Common myeloid progenitor, CD34-positive (primary cell): ENCODE data around the gene FRAT2.

Experiments
- CTCF ChIA-PET: fragments of 350-600 bp; sonication (Branson Sonifier 250); formaldehyde crosslinking; loops from one replicate; lab custom pipeline; 2021; ENCODE audit warnings: antibody characterized with exemption; lab: Charles Lee
- POLR2A ChIA-PET: fragments of 350-600 bp; sonication (Branson Sonifier 250); formaldehyde crosslinking; loops from one replicate; lab custom pipeline; 2021; ENCODE audit warnings: antibody characterized with exemption; lab: Charles Lee
- DNase-seq, 3 donors: peaks; one replicate each; pipeline versions ENCODE4 v3.0.0 to v3.0.0-alpha.2; 2013
- H3K27ac ChIP-seq, 2 experiments: 1 replicate in 1 of 2; 2 replicates in 1 of 2; pipeline ENCODE4 v1.7.0; 2013; ENCODE audit warnings: inconsistent platforms in 2 of 2, low read length in 2 of 2, mild to moderate bottlenecking in 2 of 2, low read depth in 1 of 2, moderate library complexity in 1 of 2; ENCODE audit not compliant: severe bottlenecking in 2 of 2, insufficient read depth in 1 of 2, poor library complexity in 1 of 2
- H3K27me3 ChIP-seq, 5 experiments: replicated peaks in 2 of 5; 1 replicate in 3 of 5; 2 replicates in 2 of 5; pipeline versions ENCODE4 v1.6.1 to v1.7.0; 2013; ENCODE audit warnings: low read length in 4 of 5, mild to moderate bottlenecking in 2 of 5, moderate library complexity in 2 of 5, inconsistent platforms in 1 of 5; ENCODE audit not compliant: insufficient read depth in 5 of 5, control insufficient read depth in 4 of 5
- H3K36me3 ChIP-seq, 4 experiments: 1 replicate in 2 of 4; 2 replicates in 2 of 4; pipeline versions ENCODE4 v1.6.1 to v1.7.0; 2013; ENCODE audit warnings: low read length in 3 of 4, control low read depth in 1 of 4, mild to moderate bottlenecking in 1 of 4; ENCODE audit not compliant: control insufficient read depth in 4 of 4, insufficient read depth in 4 of 4
- H3K4me1 ChIP-seq, 4 experiments: 1 replicate in 3 of 4; 2 replicates in 1 of 4; pipeline versions ENCODE4 v1.6.1 to v1.7.1; 2013; ENCODE audit warnings: low read length in 3 of 4, mild to moderate bottlenecking in 3 of 4, control low read depth in 1 of 4, inconsistent platforms in 1 of 4, moderate library complexity in 1 of 4; ENCODE audit not compliant: control insufficient read depth in 4 of 4, insufficient read depth in 4 of 4; ENCODE audit errors: control extremely low read depth in 1 of 4
- H3K4me3 ChIP-seq, 7 experiments: 1 replicate in 4 of 7; 2 replicates in 3 of 7; pipeline versions ENCODE4 v1.5.1 to v1.7.0; 2013; ENCODE audit warnings: mild to moderate bottlenecking in 7 of 7, low read length in 6 of 7, moderate library complexity in 6 of 7, inconsistent platforms in 2 of 7, low read depth in 2 of 7, control low read depth in 1 of 7; ENCODE audit not compliant: insufficient read depth in 4 of 7, control insufficient read depth in 1 of 7; ENCODE audit errors: extremely low read depth in 1 of 7
- H3K9me3 ChIP-seq, 5 experiments: 1 replicate in 4 of 5; 2 replicates in 1 of 5; pipeline versions ENCODE4 v1.6.1 to v1.7.1; 2013; ENCODE audit warnings: low read length in 4 of 5, mild to moderate bottlenecking in 2 of 5, inconsistent platforms in 1 of 5, low read depth in 1 of 5, moderate library complexity in 1 of 5; ENCODE audit not compliant: control insufficient read depth in 4 of 5, insufficient read depth in 2 of 5; ENCODE audit errors: control extremely low read depth in 1 of 5
- WGBS: methylation state at CpG from one replicate; pipeline ENCODE4 v1.1.5; 2013; ENCODE audit not compliant: insufficient coverage; 5-methylcytosine and 5-hydroxymethylcytosine counted together

The FRAT2 gene

DNA sequence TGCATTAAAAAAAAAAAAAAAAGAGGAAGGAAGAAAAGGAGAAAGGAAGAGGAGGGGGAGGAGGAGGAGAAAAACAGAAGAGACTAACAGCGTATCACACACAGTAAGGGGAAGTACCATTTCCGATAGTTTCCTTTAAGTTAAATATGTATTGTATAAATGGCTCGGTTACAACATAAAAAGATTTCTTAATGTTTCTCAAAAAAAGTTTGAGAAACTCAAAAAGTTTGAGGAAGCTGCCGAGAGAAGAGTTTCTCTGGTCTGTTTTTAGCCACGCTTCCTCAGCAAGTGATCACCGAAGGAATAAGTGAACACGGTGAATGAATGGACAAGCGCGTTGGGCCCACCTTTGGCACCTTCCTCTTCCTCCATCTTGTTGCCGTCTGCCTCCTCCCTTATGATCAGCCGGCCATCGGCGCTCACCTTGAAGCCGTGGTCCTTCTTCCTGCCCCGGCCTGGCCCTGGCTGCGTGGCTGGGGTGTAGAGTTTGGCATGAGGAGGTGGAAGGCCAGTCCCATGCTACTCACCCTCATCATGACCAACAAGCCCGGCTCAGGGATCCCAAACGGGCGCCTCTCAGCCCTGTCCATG, 31.3 kb upstream of the FRAT2 start:
- Histone ChIP-seq H3K27ac (no peak overlapping the region), H3K4me3 (peak overlapping the region in 3 of 7 experiments; percentile 14 to 28 (median 15))

GRCh38 chr10:97363071-97363470, 28.5 kb upstream of the FRAT2 start:
- H3K4me1 ChIP-seq, result peaks cover 5 to 31% (median 23%) of the 10 kb centered on the region in 4 experiments
- H3K36me3 ChIP-seq, result peaks cover 0 to 80% (median 43%) of the 10 kb centered on the region in 4 experiments
- no peaks in the 10 kb centered on the region for H3K27me3 ChIP-seq
- H3K9me3 ChIP-seq, result no peaks in the 10 kb centered on the region
- ChIA-PET POLR2A (no interaction called here), CTCF (no interaction called here)
- 100% methylated on average over 4 of the region's 4 CpGs for WGBS
- no peak overlapping the region for H3K4me3 ChIP-seq
- H3K27ac ChIP-seq, result no peak overlapping the region
- no peak for DNase-seq

More for the DNA sequence above, 31.3 kb upstream of the FRAT2 start:
- peaks cover 4 to 77% (median 48%) of the 10 kb centered on the region in 4 experiments for H3K36me3 ChIP-seq
- H3K4me1 ChIP-seq, result peaks cover 5 to 31% (median 23%) of the 10 kb centered on the region in 4 experiments
- CTCF ChIA-PET, result interaction anchor here (0.7 to 2.9 kb wide), 6 partner anchors 10 to 284 kb away, joined by 3 to 13 read pairs (median 4); no protein-coding TSS in a partner anchor
- 29% methylated on average over 11 of the region's 19 CpGs for WGBS
- H3K27me3 ChIP-seq, result no peaks in the 10 kb centered on the region
- DNase-seq, result peak; percentile 68 to 85 (median 85)
- H3K9me3 ChIP-seq, result no peaks in the 10 kb centered on the region
- POLR2A ChIA-PET, result no interaction called here

DNA sequence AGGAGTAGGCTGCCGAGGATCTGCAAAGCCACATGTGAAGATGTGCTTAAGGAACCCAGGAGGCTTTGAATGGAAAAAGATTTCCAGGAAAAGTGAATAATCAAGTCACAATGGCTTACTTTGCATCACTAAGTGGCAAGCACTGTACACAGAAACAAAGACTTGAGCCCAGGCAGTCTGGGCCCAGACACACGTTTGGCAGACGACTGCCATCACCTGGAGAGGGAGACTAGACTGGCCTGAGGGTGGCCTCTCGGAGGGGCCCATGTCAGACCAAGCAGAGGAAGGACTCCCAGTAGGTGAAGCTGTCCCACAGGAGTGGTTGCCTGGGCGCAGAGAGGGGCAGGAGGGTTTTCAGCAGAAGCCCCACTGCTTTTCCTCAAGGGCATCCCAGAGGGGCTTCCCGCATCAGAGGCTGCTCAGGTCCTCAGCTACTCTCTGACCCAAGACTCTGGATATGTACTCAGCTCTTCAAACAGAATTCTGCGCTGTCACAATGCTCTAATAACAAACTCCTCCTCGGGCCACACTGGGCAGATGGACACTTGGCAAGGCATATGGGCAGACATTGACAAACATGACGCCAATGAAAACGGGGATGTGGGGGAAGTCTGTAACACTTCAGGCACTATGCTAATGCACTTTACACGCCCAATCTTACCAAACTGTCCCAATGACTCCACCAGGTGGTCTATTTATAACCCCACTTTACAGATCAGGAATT, 27.9 kb upstream of the FRAT2 start:
- peaks cover 5 to 31% (median 23%) of the 10 kb centered on the region in 4 experiments for H3K4me1 ChIP-seq
- 95% methylated on average over 11 of the region's 11 CpGs for WGBS
- DNase-seq, result no peak
- H3K27me3 ChIP-seq, result no peaks in the 10 kb centered on the region
- H3K9me3 ChIP-seq, result no peaks in the 10 kb centered on the region
- peaks cover 0 to 80% (median 42%) of the 10 kb centered on the region in 4 experiments for H3K36me3 ChIP-seq
- POLR2A ChIA-PET, result no interaction called here
- CTCF ChIA-PET, result no interaction called here
- no peak overlapping the region for H3K4me3 ChIP-seq
- no peak overlapping the region for H3K27ac ChIP-seq

GRCh38 chr10:97361537-97361901, 27.0 kb upstream of the FRAT2 start:
- H3K4me1 ChIP-seq, result peaks cover 5 to 28% (median 22%) of the 10 kb centered on the region in 4 experiments
- H3K9me3 ChIP-seq, result no peaks in the 10 kb centered on the region
- 98% methylated on average over 8 of the region's 11 CpGs for WGBS
- DNase-seq, result no peak
- H3K36me3 ChIP-seq, result peaks cover 5 to 79% (median 39%) of the 10 kb centered on the region in 4 experiments
- ChIA-PET CTCF (no interaction called here), POLR2A (no interaction called here)
- no peaks in the 10 kb centered on the region for H3K27me3 ChIP-seq
- H3K4me3 ChIP-seq, result no peak overlapping the region
- H3K27ac ChIP-seq, result no peak overlapping the region

DNA sequence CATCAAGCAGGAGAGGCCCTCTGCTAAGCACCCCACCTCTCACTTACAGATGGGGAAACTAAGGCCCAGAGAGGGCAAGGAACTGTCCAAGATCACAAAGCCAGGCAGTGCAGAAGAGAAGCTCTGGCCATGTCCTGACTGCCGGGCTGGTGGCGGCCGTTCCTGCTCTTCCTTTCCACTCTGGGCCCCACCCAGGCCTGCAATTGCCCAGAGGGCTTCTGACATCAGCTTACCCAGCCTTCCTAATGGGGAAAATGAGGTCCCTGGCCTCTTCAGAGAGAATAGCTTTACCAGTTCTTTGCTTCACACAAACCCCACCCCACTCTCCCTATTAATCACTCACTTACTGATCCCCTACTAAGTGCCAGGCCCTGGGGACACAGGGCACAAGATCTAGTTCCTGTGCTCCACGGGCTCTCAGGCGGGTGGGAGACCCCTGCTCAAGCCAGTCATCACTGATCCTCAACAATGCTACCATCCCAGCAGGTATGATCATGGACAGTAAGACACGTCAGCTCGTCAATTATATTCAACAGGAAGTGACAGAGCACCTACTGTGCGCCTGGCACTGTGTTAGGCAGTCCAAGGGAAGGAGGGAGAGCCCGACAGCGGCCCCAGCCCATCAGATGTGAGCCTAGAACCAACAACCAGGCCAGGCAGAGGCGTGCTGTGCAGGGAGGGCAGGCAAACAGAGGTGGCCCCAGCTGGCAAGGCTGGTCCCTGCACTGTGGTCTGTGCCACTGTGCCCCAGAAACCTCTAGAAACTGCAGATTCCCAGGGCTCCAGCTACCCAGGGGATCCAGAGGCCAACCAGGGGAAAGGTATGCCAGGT, 26.4 kb upstream of the FRAT2 start:
- no peak for DNase-seq
- Histone ChIP-seq H3K27ac (no peak overlapping the region), H3K36me3 (peaks cover 5 to 80% (median 41%) of the 10 kb centered on the region in 4 experiments), H3K9me3 (no peaks in the 10 kb centered on the region), H3K4me1 (peaks cover 5 to 28% (median 22%) of the 10 kb centered on the region in 4 experiments), H3K4me3 (no peak overlapping the region), H3K27me3 (no peaks in the 10 kb centered on the region)
- WGBS, result 97% methylated on average over 11 of the region's 11 CpGs
- CTCF ChIA-PET, result no interaction called here
- POLR2A ChIA-PET, result no interaction called here

GRCh38 chr10:97358781-97359180, 24.3 kb upstream of the FRAT2 start:
- Histone ChIP-seq H3K4me1 (peaks cover 4 to 20% (median 18%) of the 10 kb centered on the region in 4 experiments), H3K27ac (no peak overlapping the region), H3K36me3 (peaks cover 5 to 75% (median 34%) of the 10 kb centered on the region in 4 experiments), H3K9me3 (no peaks in the 10 kb centered on the region), H3K27me3 (no peaks in the 10 kb centered on the region), H3K4me3 (no peak overlapping the region)
- ChIA-PET POLR2A (no interaction called here), CTCF (interaction anchor here (1.1 to 5.4 kb wide), 5 partner anchors 9 to 85 kb away, joined by 3 to 36 read pairs (median 7); no protein-coding TSS in a partner anchor)
- 100% methylated on average over 2 of the region's 3 CpGs for WGBS
- no peak for DNase-seq
